ENCODE measurements around the gene SYT15.

The SYT15 gene

DNA sequence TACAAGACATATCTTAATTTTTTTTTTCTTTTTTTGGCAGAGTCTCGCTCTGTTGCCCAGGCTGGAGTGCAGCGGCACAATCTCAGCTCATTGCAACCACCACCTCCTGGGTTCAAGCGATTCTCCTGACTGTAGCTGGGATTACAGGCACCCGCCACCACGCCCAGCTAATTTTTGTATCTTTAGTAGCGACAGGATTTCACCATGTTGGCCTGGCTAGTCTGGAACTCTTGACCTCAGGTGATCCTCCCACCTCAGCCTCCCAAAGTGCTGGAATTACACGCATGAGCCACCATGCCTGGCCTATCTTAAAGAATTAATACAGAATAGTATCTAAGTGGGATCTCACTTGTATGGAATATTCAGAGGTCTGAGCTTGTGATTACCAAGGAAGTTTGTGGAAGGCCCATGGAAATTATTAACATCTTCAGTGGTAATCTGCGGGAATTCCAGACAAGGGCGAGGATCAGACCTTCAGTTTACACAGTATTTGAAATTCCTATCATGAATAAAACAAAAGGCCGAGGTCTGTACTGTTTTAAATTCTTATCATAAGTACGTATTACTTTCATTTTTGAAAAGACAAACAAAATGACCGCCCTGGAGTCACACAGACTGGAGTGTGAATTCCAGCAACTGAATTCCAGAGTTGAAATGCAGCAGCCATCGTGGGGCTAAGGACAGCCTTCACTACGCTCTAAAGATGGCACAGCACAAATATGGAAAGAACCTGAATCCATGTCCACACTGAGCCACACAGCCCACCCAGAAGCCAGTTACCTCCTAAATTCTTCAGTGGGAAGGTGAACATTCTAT lies 39.1 kb upstream of the SYT15 start:
- H3F3A ChIP-seq (ENCODE audit: insufficient read depth, low read length) = no peaks in the 10 kb centered on the region
- H3K9ac ChIP-seq (ENCODE audit: low read length) = no peak overlapping the region
- no peaks in the 10 kb centered on the region for H3K9me3 ChIP-seq (replicated peaks; ENCODE audit: insufficient read depth, low read length)
- no peaks in the 10 kb centered on the region for H3K9me2 ChIP-seq (replicated peaks; ENCODE audit: insufficient read depth, low read length)
- no peaks in the 10 kb centered on the region for H3K79me2 ChIP-seq (ENCODE audit: low read length)
- H3K4me3 ChIP-seq (ENCODE audit: low read length) = no peak overlapping the region
- H3K36me3 ChIP-seq (replicated peaks; ENCODE audit: insufficient read depth, low read length) = no peaks in the 10 kb centered on the region
- H3K27ac ChIP-seq (ENCODE audit: low read length) = no peak overlapping the region
- peak overlapping the region; percentile 10 for H3K4me2 ChIP-seq (ENCODE audit: low read depth, low read length)
- TF ChIP-seq, protein P1, sequence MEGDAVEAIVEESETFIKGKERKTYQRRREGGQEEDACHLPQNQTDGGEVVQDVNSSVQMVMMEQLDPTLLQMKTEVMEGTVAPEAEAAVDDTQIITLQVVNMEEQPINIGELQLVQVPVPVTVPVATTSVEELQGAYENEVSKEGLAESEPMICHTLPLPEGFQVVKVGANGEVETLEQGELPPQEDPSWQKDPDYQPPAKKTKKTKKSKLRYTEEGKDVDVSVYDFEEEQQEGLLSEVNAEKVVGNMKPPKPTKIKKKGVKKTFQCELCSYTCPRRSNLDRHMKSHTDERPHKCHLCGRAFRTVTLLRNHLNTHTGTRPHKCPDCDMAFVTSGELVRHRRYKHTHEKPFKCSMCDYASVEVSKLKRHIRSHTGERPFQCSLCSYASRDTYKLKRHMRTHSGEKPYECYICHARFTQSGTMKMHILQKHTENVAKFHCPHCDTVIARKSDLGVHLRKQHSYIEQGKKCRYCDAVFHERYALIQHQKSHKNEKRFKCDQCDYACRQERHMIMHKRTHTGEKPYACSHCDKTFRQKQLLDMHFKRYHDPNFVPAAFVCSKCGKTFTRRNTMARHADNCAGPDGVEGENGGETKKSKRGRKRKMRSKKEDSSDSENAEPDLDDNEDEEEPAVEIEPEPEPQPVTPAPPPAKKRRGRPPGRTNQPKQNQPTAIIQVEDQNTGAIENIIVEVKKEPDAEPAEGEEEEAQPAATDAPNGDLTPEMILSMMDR (IDR thresholded peaks at IDR 0.05; ENCODE audit: low read length) = no peak
- no peak for TF ChIP-seq EZH2 (optimal IDR thresholded peaks at IDR 0.05; ENCODE audit: low read depth, low read length)
- TF ChIP-seq EZH2phosphoT487 (IDR thresholded peaks at IDR 0.05; ENCODE audit: low read length) = no peak
- peak overlapping the region; percentile 16 for H2AFZ ChIP-seq (ENCODE audit: low read length)
- no peak for DNase-seq
- no peaks in the 10 kb centered on the region for H3K4me1 ChIP-seq (ENCODE audit: low read length)
- H3K27me3 ChIP-seq (replicated peaks; ENCODE audit: insufficient read depth, low read length) = no peaks in the 10 kb centered on the region
- no peaks in the 10 kb centered on the region for H4K20me1 ChIP-seq (ENCODE audit: insufficient read depth, low read length)

DNA sequence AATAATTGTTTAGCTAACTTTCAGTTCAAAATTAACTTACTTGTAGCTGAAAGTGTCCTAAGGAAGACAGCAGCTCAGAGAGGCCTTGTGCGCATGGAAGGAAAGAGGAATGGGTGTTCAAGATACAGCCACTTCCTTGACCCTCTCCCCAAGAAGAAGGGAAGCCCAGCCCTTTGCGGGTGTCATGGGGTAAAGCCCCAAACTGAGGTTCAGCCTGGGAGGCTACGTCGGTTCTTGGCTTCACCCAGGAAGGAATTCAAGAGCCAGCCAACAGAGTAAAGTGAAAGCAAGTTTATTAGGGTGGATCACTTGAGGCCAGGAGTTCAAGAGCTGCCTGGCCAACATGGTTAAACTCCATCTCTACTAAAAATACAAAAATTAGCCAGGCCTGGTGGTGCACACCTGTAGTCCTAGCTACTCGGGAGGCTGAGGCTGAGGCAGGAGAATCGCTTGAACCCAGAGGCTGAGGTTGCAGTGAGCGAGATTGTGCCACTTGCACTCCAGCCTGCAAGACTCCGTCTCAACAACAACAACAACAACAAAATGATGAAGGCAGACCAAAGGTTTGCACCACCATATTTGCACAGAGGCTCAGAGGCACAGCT lies 38.4 kb upstream of the SYT15 start:
- TF ChIP-seq EZH2 (optimal IDR thresholded peaks at IDR 0.05; ENCODE audit: low read depth, low read length) (no peak), EZH2phosphoT487 (IDR thresholded peaks at IDR 0.05; ENCODE audit: low read length) (no peak)
- TF ChIP-seq, protein P1 (IDR thresholded peaks at IDR 0.05; ENCODE audit: low read length) = no peak
- Histone ChIP-seq H3F3A (ENCODE audit: insufficient read depth, low read length) (no peaks in the 10 kb centered on the region), H4K20me1 (ENCODE audit: insufficient read depth, low read length) (no peaks in the 10 kb centered on the region), H3K9ac (ENCODE audit: low read length) (no peak overlapping the region), H3K4me2 (ENCODE audit: low read depth, low read length) (peak overlapping the region; percentile 10; the same call in 1 of the 2 replicates), H3K79me2 (ENCODE audit: low read length) (no peaks in the 10 kb centered on the region), H3K9me3 (replicated peaks; ENCODE audit: insufficient read depth, low read length) (no peaks in the 10 kb centered on the region), H3K4me1 (ENCODE audit: low read length) (no peaks in the 10 kb centered on the region), H3K9me2 (replicated peaks; ENCODE audit: insufficient read depth, low read length) (no peaks in the 10 kb centered on the region), H3K27me3 (replicated peaks; ENCODE audit: insufficient read depth, low read length) (no peaks in the 10 kb centered on the region), H3K36me3 (replicated peaks; ENCODE audit: insufficient read depth, low read length) (no peaks in the 10 kb centered on the region), H2AFZ (ENCODE audit: low read length) (peak overlapping the region; percentile 16), H3K27ac (ENCODE audit: low read length) (no peak overlapping the region), H3K4me3 (ENCODE audit: low read length) (no peak overlapping the region)
- DNase-seq = no peak

DNA sequence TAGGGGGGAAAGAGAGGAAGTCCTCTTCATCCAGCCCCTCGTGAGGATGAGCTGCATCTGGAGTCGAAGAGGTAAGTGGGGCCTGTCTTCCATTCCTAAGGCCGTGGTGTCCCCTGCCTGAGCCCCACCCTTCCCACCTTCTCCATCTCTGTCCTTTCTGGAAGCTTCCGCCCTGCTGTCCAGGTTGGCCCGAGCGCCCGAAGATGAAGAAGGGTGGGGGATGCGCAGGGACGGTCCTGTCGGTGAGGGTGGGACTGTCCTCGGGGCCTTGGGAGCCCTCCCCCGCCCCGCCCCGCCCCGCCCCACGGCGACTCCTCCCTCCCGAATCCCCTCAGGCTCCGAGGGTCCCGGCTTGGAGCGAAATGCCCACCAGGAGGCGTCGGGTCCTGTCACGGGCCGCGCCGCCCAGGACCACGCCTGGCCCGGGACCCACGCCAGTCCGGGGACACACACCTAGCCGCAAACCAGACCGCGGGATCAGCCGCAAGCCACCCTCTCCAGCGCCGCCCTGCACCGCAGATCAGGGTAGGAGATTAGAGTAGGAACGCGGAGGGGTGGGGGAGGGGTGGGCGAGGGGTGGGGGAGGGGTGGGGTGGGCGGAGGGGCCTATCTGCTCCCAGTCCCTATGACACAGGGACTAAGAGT lies 37.8 kb upstream of the SYT15 start:
- no peaks in the 10 kb centered on the region for H3K27me3 ChIP-seq (replicated peaks; ENCODE audit: insufficient read depth, low read length)
- no peaks in the 10 kb centered on the region for H3K9me3 ChIP-seq (replicated peaks; ENCODE audit: insufficient read depth, low read length)
- no peaks in the 10 kb centered on the region for H3K4me1 ChIP-seq (ENCODE audit: low read length)
- no peak overlapping the region for H3K9ac ChIP-seq (ENCODE audit: low read length)
- no peaks in the 10 kb centered on the region for H3K36me3 ChIP-seq (replicated peaks; ENCODE audit: insufficient read depth, low read length)
- TF ChIP-seq EZH2phosphoT487 (IDR thresholded peaks at IDR 0.05; ENCODE audit: low read length) (no peak), EZH2 (optimal IDR thresholded peaks at IDR 0.05; ENCODE audit: low read depth, low read length) (no peak)
- TF ChIP-seq, protein P1 (IDR thresholded peaks at IDR 0.05; ENCODE audit: low read length) = no peak
- no peaks in the 10 kb centered on the region for H3K9me2 ChIP-seq (replicated peaks; ENCODE audit: insufficient read depth, low read length)
- H3K4me2 ChIP-seq (ENCODE audit: low read depth, low read length) = no peak overlapping the region
- no peak overlapping the region for H3K4me3 ChIP-seq (ENCODE audit: low read length)
- DNase-seq = no peak
- no peak overlapping the region for H2AFZ ChIP-seq (ENCODE audit: low read length)
- H4K20me1 ChIP-seq (ENCODE audit: insufficient read depth, low read length) = no peaks in the 10 kb centered on the region
- no peaks in the 10 kb centered on the region for H3F3A ChIP-seq (ENCODE audit: insufficient read depth, low read length)
- no peak overlapping the region for H3K27ac ChIP-seq (ENCODE audit: low read length)
- H3K79me2 ChIP-seq (ENCODE audit: low read length) = no peaks in the 10 kb centered on the region

Data from MM.1S (cell line).